HG02678 (cell line): ENCODE results near the gene TBC1D21.

Experiments used
- ATAC-seq: cut with Tn5 transposase; IDR thresholded peaks from one replicate; pipeline ENCODE4 v1.9.1; 2021; ENCODE audit warnings: mild to moderate bottlenecking, moderate library complexity; ENCODE audit not compliant: unreplicated experiment

The TBC1D21 gene

GRCh38 chr15:73887481-73887880 is 14.1 kb downstream of the TBC1D21 start:
- ATAC-seq = no peak

GRCh38 chr15:73888224-73889041 is 15.1 kb downstream of the TBC1D21 start:
- no peak for ATAC-seq

GRCh38 chr15:73889053-73889761 is 15.8 kb downstream of the TBC1D21 start:
- ATAC-seq = no peak

- ATAC-seq = no peak
Observed at GRCh38 chr15:73889762-73890124, 16.4 kb downstream of the TBC1D21 start.

- no peak for ATAC-seq
Observed at GRCh38 chr15:73891328-73892315, 18.3 kb downstream of the TBC1D21 start.

GRCh38 chr15:73892446-73893226 is 19.3 kb downstream of the TBC1D21 start:
- no peak for ATAC-seq

- ATAC-seq = no peak
Observed at GRCh38 chr15:73894133-73894814, 20.9 kb downstream of the TBC1D21 start.

GRCh38 chr15:73897441-73898261 is 24.3 kb downstream of the TBC1D21 start:
- ATAC-seq = no peak

GRCh38 chr15:73899197-73900094 is 26.1 kb downstream of the TBC1D21 start:
- ATAC-seq = no peak

GRCh38 chr15:73900095-73900712 is 26.8 kb downstream of the TBC1D21 start:
- ATAC-seq = no peak

GRCh38 chr15:73901126-73901810 is 27.9 kb downstream of the TBC1D21 start:
- ATAC-seq = no peak

GRCh38 chr15:73902121-73903020 is 29.0 kb downstream of the TBC1D21 start:
- no peak for ATAC-seq

- ATAC-seq = no peak
Observed at GRCh38 chr15:73904026-73904815, 30.9 kb downstream of the TBC1D21 start.

- ATAC-seq = no peak
Observed at GRCh38 chr15:73905225-73905827, 32.0 kb downstream of the TBC1D21 start.
